Transverse colon (tissue), 4 donors: Measurements from ENCODE around the gene SERGEF. TPM values are rescaled to one million over a fixed set of nuclear protein-coding genes. Genes with fewer than 3 reads are reported as not detected.

Experiments
- DNase-seq: peaks from one replicate; pipeline ENCODE4 v3.0.0-alpha.2; 2019
- H3K27ac ChIP-seq, 4 donors: fragments of 200-600 bp; sonication (generic); 2 replicates each; pipeline ENCODE4 v1.5.1; 2016 to 2018; ENCODE audit warnings: inconsistent platforms in 4 of 4
- H3K27me3 ChIP-seq: fragments of 200-600 bp; sonication (generic); 2 replicates; pipeline ENCODE4 v1.5.1; 2017; ENCODE audit warnings: inconsistent platforms
- H3K36me3 ChIP-seq, 4 donors: fragments of 200-600 bp; sonication (generic); 2 replicates each; pipeline ENCODE4 v1.5.1; 2017 to 2019; ENCODE audit warnings: inconsistent platforms in 4 of 4
- H3K4me1 ChIP-seq, 4 donors: fragments of 200-600 bp; sonication (generic); 2 replicates each; pipeline ENCODE4 v1.5.1; 2017 to 2020; ENCODE audit warnings: inconsistent platforms in 4 of 4
- H3K4me3 ChIP-seq, 4 donors: fragments of 200-600 bp; sonication (generic); 1 replicate in 1 of 4; 2 replicates in 3 of 4; pipeline versions ENCODE4 v1.5.1 to v1.6.1; 2017 to 2019; ENCODE audit warnings: inconsistent platforms in 4 of 4
- H3K9me3 ChIP-seq, 2 donors: fragments of 200-600 bp; sonication (generic); 2 replicates each; pipeline ENCODE4 v1.5.1; 2017 to 2019; ENCODE audit warnings: inconsistent platforms in 2 of 2
- CTCF ChIP-seq, 5 experiments: fragments of 200-600 bp in 3 of 5; fragments of 450-650 bp in 2 of 5; sonication (generic) in 3 of 5; IDR thresholded peaks; 1 replicate in 2 of 5; 2 replicates in 3 of 5; pipeline ENCODE4 v1.5.1; 2016 to 2017; ENCODE audit warnings: antibody characterized with exemption in 5 of 5, inconsistent platforms in 3 of 5, mild to moderate bottlenecking in 2 of 5, moderate library complexity in 1 of 5
- EP300 ChIP-seq: sonication (generic); formaldehyde crosslinking; IDR thresholded peaks from one replicate; pipeline ENCODE4 v1.6.1; 2017; ENCODE audit warnings: antibody characterized with exemption, low read depth
- POLR2A ChIP-seq: fragments of 450-650 bp; IDR thresholded peaks from one replicate; pipeline ENCODE4 v1.6.1; 2016; ENCODE audit warnings: antibody characterized with exemption, mild to moderate bottlenecking, moderate library complexity
- POLR2AphosphoS5 ChIP-seq, 3 donors: sonication (generic); formaldehyde crosslinking; IDR thresholded peaks; one replicate each; pipeline ENCODE4 v1.6.1; 2016; ENCODE audit warnings: antibody characterized with exemption in 3 of 3
- WGBS, 2 donors: methylation state at CpG; one replicate each; pipeline ENCODE4 v1.1.5; 2018; ENCODE audit warnings: low coverage in 1 of 2; 5-methylcytosine and 5-hydroxymethylcytosine counted together
- in situ Hi-C, 4 donors: fragments of 200-750 bp; cut with MboI; loops; one replicate each; pipeline versions ENCODE4 v1.15.0 to v1.15.1; 2017; ENCODE audit warnings: low sequenced_read_pairs in 3 of 4, low pct_ligation_motif_present in 1 of 4, low pct_unique_long_range_greater_than_20kb in 1 of 4
- intact Hi-C: fragments of 100-400 bp; cut with DNase I; formaldehyde crosslinking; loops from one replicate; pipeline ENCODE4 v1.15.1; 2023; ENCODE audit warnings: low total_unique reads
- total RNA-seq, 4 donors: library from RNA; depleted of rRNA; stranded (reverse); fragments of >200 nt; gene quantifications; one replicate each; pipeline ENCODE4 v1.1.0, GENCODE V29; 2016

SERGEF gene
- total RNA-seq, 4 donors from 2014 or later: 11.6 to 28.9 (median 19.1) TPM

- no peak for DNase-seq
- Histone ChIP-seq H3K27ac (no peak overlapping the region), H3K4me1 (no peaks in the 10 kb centered on the region), H3K9me3 (no peaks in the 10 kb centered on the region), H3K27me3 (no peaks in the 10 kb centered on the region), H3K4me3 (no peak overlapping the region), H3K36me3 (no peaks in the 10 kb centered on the region)
- WGBS, 2 donors: 85 to 100% methylated on average over 1 to 5 of the region's 5 CpGs
- in situ Hi-C loops (no loop called here), intact Hi-C loops (no loop called here)
- no peak for TF ChIP-seq EP300
- TF ChIP-seq CTCF (IDR thresholded peaks at IDR 0.05): no peak
- no peak for TF ChIP-seq POLR2AphosphoS5 (IDR thresholded peaks at IDR 0.05)
- no peak for TF ChIP-seq POLR2A
These were observed 234.5 kb downstream of the SERGEF start for GRCh38 chr11:17778352-17778751.

DNA sequence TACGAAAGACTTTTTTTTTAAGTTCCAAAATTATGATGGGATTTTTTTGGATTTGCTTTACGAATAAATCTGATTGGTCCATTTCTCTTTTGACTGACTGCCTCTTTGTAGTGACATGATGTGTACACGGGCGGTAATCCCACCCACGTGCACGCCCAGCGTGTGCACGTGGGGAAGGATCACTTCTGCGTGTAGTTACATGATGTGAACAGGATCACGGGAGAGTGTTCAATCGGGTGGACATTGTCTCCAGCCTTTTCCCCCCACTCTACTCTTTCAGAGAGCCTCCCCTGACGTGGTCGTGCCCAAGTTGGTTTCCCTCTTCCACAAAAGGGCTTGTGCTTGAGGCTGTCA is 235.1 kb downstream of the SERGEF start:
- TF ChIP-seq CTCF (IDR thresholded peaks at IDR 0.05): no peak
- no peak for TF ChIP-seq POLR2A
- no peak for TF ChIP-seq POLR2AphosphoS5 (IDR thresholded peaks at IDR 0.05)
- no peak for TF ChIP-seq EP300
- no peak for DNase-seq
- H3K36me3 ChIP-seq: no peaks in the 10 kb centered on the region
- H3K9me3 ChIP-seq: no peaks in the 10 kb centered on the region
- intact Hi-C loops: no loop called here
- no peak overlapping the region for H3K27ac ChIP-seq
- no peaks in the 10 kb centered on the region for H3K4me1 ChIP-seq
- H3K27me3 ChIP-seq: no peaks in the 10 kb centered on the region
- in situ Hi-C loops: no loop called here
- no peak overlapping the region for H3K4me3 ChIP-seq
- WGBS, 2 donors: 88 to 100% methylated on average over 2 to 13 of the region's 13 CpGs

DNA sequence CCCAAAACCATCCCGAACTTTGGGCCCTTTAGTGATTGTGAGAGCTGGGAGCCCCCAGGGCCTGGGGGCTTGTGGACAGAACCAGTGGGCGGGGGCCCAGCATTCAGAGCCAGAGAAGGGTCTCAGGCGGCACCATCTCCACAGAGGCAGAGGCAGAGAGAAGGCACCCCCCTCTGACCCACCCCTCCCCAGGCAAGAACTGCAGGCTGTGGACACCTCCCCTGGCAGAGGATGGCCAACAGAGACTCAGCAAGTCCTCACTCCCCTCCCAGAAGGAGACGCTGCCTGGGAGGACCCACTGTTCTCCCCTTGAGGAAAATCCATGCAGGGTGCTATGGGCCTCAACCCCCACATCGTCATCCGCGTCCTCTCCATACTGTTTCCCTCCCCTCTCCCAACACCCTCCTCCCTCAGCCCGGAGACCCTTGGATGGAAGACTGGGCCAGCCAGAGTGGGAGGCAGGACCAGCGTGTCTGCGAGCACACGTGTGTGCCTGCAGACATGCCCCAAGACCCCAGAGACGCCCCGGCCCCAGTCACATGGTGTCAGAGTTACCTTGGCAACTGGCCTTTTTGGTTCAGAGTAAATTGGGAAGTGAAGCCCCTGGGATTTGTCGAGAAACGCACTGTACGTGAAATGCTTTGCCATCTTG is 235.6 kb downstream of the SERGEF start:
- DNase-seq: no peak
- TF ChIP-seq CTCF (IDR thresholded peaks at IDR 0.05): no peak
- no peak for TF ChIP-seq EP300
- no peak for TF ChIP-seq POLR2AphosphoS5 (IDR thresholded peaks at IDR 0.05)
- no peak for TF ChIP-seq POLR2A

DNA sequence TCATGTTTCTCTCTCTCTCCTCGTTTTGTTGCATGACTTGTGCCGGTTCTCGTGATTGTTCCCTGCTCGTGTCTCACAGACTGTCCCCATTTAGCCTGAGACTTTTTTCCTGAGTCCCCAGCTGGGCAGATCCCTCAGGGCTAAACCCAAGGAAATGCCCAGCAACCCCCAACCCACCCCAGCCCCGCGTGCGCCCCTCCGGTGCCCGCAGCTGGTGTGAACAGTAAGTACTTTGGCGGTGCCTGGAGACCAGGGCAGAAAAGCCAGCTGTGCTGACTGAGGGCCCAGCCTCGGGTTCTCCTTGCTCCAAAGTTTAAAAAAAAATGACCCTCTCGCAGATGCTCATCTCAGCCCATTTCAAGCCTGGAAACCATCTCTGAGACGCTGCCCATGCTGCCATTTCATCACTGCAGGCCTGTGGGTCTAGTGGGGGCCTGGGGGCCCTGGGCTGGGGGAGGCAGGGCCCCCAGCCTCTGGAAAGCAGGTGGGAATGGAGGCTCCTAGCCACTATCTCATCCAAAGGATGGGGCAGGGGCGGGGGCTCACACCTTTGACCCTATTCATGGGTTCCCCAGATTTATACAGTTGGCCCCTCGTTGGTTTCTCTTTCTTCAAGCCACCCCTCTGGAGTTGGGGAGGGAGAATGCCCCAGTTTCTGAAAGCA is 236.5 kb downstream of the SERGEF start:
- 43 to 81% methylated on average over 1 to 15 of the region's 15 CpGs for WGBS, 2 donors
- Histone ChIP-seq H3K9me3 (no peaks in the 10 kb centered on the region), H3K4me1 (no peaks in the 10 kb centered on the region), H3K27me3 (no peaks in the 10 kb centered on the region), H3K4me3 (no peak overlapping the region), H3K27ac (no peak overlapping the region), H3K36me3 (no peaks in the 10 kb centered on the region)
- in situ Hi-C loops (no loop called here), intact Hi-C loops (no loop called here)
- no peak for DNase-seq
- TF ChIP-seq EP300 (no peak), CTCF (IDR thresholded peaks at IDR 0.05) (no peak), POLR2A (no peak), POLR2AphosphoS5 (IDR thresholded peaks at IDR 0.05) (no peak)

More for the DNA sequence above, 235.6 kb downstream of the SERGEF start:
- Histone ChIP-seq H3K27me3 (no peaks in the 10 kb centered on the region), H3K4me3 (no peak overlapping the region), H3K9me3 (no peaks in the 10 kb centered on the region), H3K36me3 (no peaks in the 10 kb centered on the region), H3K4me1 (no peaks in the 10 kb centered on the region), H3K27ac (no peak overlapping the region)
- intact Hi-C loops (no loop called here), in situ Hi-C loops (no loop called here)
- whole genome bisulfite sequencing, 2 donors: 87 to 91% methylated on average over 6 to 16 of the region's 16 CpGs
